ENCODE measurements around the gene ITGB1BP2. TPM values are rescaled to one million over a fixed set of nuclear protein-coding genes. Genes with fewer than 3 reads are reported as not detected.
A peak's percentile ranks its signal among the peaks of the same experiment; 100 is the strongest.

Gene ITGB1BP2
- total and polyA plus RNA-seq, 2 donors (not counting 3 experiments of a cell fraction or from before 2014, with no cell fraction given): 1.8 to 4.6 TPM

DNA sequence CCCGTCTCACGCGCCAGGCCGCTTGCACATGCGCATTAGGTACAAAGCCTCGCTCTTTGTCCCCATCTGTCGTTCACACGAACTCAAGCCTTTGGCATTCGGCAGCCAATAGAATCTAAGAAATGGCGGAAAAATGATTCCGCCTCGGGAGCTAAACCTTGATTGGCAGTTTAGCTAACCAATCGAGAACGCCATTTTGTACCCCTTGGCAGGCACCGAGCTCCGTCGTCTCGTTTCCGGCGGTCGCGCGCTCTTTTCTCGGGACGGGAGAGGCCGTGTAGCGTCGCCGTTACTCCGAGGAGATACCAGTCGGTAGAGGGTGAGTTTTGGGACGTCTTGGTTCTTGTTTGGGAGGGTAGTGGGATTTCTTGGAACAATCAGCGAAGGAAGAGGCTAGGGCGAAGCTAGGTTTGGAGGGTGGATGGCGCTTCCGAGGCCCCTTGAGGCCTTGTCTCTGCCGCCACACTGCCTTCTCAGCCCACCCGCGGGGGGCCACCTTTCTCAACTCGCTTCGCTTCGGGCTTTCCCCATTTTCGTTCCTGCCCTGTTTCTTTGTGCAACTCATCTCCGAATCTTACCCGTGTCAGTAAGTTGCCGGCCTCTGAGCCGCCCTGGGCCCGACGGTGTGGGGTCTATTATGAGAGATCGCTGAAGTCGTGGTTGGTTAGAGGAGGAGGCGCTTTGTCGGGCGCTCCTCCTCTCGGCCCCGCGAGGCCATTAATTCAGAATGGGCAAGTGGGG is 18.0 kb upstream of the ITGB1BP2 start, which contains the start of gene NONO:
Gene NONO, plus strand, starts transcription at position 233 of the 741 bp plus-strand sequence. CDS start 7,003 bp downstream, outside the sequence.
- Histone ChIP-seq H3K27ac (ENCODE audit: insufficient read depth, low read depth, low read length) (peak within 1 kb of the TSS; percentile 97), H3K79me2 (ENCODE audit: control insufficient read depth, insufficient read depth, low read length) (peaks cover 50% of the 10 kb centered on the region), H3K4me3 (replicated peaks in 1 of 3; ENCODE audit: insufficient read depth in 1 of 3, low read depth in 1 of 3, low read length in 3 of 3) (peak within 1 kb of the TSS; percentile 62 to 96 (median 92)), H3K36me3 (ENCODE audit: control insufficient read depth in 2 of 2, extremely low read depth in 1 of 2, insufficient read depth in 2 of 2, low read length in 2 of 2) (no peaks in the 10 kb centered on the region), H3K9ac (replicated peaks; ENCODE audit: extremely low read depth, insufficient read depth, low read length) (peak within 1 kb of the TSS; percentile 99), H3K4me2 (ENCODE audit: insufficient read depth, low read length) (peak within 1 kb of the TSS; percentile 97), H4K20me1 (replicated peaks; ENCODE audit: control insufficient read depth, extremely low read depth, insufficient read depth, low read length) (peaks cover 3% of the 10 kb centered on the region), H3K4me1 (ENCODE audit: control insufficient read depth, extremely low read depth, insufficient read depth, low read length) (peaks cover 13% of the 10 kb centered on the region), H3K9me1 (replicated peaks; ENCODE audit: control insufficient read depth, extremely low read depth, insufficient read depth, low read length) (no peaks in the 10 kb centered on the region), H3K27me3 (ENCODE audit: control insufficient read depth in 2 of 2, insufficient read depth in 2 of 2, low read length in 2 of 2) (no peaks in the 10 kb centered on the region), H3K9me3 (replicated peaks; ENCODE audit: control insufficient read depth, insufficient read depth, low read length) (no peaks in the 10 kb centered on the region), H2AFZ (ENCODE audit: low read depth, low read length) (peak within 1 kb of the TSS; percentile 73)
- BruUV-seq (replicated peaks): TSS peak; percentile 93
- FAIRE-seq (peak; percentile 96), DNase-seq (ENCODE audit: low read depth, low spot score) (peak; percentile 96)
- ChIA-PET CTCF (interaction anchor here (0.9 to 1.4 kb wide), 3 partner anchors 9 to 36 kb away, joined by 3 to 6 read pairs (median 4); partner anchors contain the start of gene ZMYM3), POLR2A (interaction anchor here (0.5 to 1.0 kb wide), 9 partner anchors 8 to 215 kb away, joined by 3 to 10 read pairs (median 5); partner anchors contain the start of genes ITGB1BP2, SNX12, TAF1 and ZMYM3)
- dilution Hi-C loops (cut with MboI; ENCODE audit: extremely low pct_ligation_motif_present, low sequenced_read_pairs): no loop called here
- TF ChIP-seq, protein P1, sequence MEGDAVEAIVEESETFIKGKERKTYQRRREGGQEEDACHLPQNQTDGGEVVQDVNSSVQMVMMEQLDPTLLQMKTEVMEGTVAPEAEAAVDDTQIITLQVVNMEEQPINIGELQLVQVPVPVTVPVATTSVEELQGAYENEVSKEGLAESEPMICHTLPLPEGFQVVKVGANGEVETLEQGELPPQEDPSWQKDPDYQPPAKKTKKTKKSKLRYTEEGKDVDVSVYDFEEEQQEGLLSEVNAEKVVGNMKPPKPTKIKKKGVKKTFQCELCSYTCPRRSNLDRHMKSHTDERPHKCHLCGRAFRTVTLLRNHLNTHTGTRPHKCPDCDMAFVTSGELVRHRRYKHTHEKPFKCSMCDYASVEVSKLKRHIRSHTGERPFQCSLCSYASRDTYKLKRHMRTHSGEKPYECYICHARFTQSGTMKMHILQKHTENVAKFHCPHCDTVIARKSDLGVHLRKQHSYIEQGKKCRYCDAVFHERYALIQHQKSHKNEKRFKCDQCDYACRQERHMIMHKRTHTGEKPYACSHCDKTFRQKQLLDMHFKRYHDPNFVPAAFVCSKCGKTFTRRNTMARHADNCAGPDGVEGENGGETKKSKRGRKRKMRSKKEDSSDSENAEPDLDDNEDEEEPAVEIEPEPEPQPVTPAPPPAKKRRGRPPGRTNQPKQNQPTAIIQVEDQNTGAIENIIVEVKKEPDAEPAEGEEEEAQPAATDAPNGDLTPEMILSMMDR (IDR thresholded peaks at IDR 0.05; ENCODE audit: extremely low read depth in 1 of 2, insufficient read depth in 1 of 2, low read depth in 1 of 2, low read length in 2 of 2): peak; percentile 2 to 13
- TF ChIP-seq POLR2A (IDR thresholded peaks at IDR 0.05; ENCODE audit: low read depth, low read length) (peak; percentile 71), GATA2 (IDR thresholded peaks at IDR 0.05; ENCODE audit: insufficient read depth, insufficient read length, low read depth, low read length) (no peak), EZH2 (IDR thresholded peaks at IDR 0.05; ENCODE audit: borderline replicate concordance, low read depth, low read length, severe bottlenecking) (no peak)
- intact Hi-C loops (cut with micrococcal nuclease): loop anchor here (1.0 kb wide), 3 partner anchors 29 to 101 kb away; partner anchors contain the start of genes TAF1 and ZMYM3
